Measurements from ENCODE around the gene OSBPL3.
A peak's percentile ranks its signal among the peaks of the same experiment; 100 is the strongest.

The OSBPL3 gene

GRCh38 chr7:24870766-24871165, 109.2 kb downstream of the OSBPL3 start:
- FAIRE-seq (no peak), DNase-seq (ENCODE audit: low spot score) (no peak)

- DNase-seq (ENCODE audit: low spot score) (peak; percentile 63), FAIRE-seq (peak; percentile 73)
These were observed 110.4 kb downstream of the OSBPL3 start for GRCh38 chr7:24869572-24869971.

GRCh38 chr7:24868741-24869140, 111.2 kb downstream of the OSBPL3 start:
- DNase-seq (ENCODE audit: low spot score): no peak
- FAIRE-seq: no peak

DNA sequence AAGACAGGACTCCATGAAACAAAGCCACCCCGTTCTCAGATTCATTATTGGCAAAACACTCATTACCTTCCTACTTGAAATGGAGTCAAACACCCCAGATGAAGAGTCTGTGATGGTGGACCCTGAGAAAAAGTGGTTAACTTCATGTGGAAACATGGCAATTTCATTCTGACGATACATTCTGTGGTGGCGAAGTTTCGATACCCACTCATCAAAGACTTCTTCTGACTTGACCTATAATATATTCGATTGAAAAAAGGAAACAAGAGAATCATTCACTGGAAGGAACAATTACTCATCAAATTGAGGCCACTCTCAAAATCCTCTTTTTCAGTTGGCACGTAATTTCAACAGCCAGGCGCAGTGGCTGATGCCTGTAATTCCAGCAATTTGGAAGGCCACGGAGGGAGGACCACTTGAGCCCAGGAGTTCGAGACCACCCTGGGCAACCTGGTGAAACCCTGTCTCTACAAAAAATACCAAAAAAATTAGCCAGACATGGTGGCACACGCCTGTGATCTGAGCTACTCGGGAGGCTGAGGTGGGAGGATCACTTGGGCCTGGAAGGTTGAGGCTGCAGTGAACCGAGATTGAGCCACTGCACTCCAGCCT, 113.9 kb downstream of the OSBPL3 start:
- FAIRE-seq (no peak), DNase-seq (ENCODE audit: low spot score) (no peak)

- FAIRE-seq (no peak), DNase-seq (ENCODE audit: low spot score) (no peak)
These were observed 115.7 kb downstream of the OSBPL3 start for GRCh38 chr7:24864214-24864817.

DNA sequence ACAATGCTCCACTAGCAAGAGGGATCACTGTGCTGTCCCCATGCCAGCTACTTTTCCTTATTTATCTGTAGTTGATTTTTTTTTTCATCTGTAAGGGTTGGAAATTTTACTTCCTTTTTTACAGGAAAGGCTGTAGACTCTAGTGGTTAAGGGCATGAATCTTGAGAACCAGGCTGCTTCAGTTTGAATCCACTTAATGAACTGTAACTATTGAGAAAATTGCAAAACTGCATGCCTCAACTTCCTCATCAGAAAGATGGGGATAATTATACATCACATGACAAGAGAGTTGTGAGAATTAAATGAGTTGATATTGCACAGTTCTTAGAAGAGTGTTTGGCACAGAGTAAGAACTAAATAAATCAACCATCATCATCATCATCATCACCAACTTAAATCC, 116.4 kb downstream of the OSBPL3 start:
- FAIRE-seq (no peak), DNase-seq (ENCODE audit: low spot score) (no peak)

DNA sequence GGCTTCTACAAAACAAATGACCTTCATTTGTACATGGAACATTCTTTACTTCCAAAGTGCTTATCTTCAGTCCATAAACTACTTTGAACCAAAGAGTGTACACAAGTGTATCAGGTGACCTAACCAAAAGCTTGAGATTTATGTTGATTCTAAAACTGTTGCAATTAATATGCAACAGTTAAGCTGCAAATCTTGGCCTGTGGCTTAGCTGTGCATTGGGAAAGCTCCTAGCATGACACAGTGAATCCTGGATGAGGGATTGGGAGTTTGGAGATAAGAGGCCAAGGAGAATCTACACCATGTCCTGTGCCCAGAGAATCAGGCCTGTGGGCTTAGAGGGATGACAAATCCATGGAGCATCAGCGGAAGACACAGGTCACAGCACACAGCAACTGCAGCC, 117.5 kb downstream of the OSBPL3 start:
- FAIRE-seq (no peak), DNase-seq (ENCODE audit: low spot score) (no peak)

DNA sequence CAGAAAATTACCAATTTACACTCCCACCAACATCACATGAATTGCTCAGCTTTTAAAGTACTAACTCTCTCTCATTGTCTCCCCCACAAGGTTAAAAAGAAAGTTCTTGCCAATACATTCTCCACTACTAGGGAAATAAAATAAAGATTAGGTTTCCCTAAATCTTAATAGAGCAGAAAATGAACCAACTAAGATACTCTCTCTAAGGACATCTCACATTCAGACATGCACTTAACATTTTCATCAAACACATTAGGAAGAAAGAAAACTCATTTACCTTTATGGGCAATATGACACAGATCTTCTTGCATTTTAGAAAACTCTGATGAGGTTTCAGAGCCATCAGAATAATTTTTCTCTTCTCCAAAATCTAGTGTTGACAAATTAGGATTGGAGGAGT, 118.6 kb downstream of the OSBPL3 start:
- DNase-seq (ENCODE audit: low spot score): no peak

DNA sequence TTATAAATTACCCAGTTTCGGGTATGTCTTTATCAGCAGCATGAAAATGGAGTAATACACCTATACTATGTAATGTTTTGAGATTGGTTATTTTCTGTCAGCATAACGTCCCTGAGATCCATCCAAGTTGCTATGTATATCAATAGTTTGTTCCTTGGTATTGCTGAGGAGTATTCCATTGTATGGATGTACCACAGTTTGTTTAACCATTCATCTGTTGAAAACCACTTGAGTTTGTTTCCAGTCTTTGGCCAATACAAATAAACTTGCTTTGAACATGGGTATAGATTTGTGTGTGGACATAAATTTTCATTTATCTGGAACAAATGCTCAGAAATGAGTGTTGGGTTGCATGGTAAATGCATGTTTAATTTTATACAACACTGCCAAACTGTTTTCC, 119.4 kb downstream of the OSBPL3 start:
- DNase-seq (ENCODE audit: low spot score): no peak
- no peak for FAIRE-seq

More for the DNA sequence above, 118.6 kb downstream of the OSBPL3 start:
- no peak for FAIRE-seq

- DNase-seq (ENCODE audit: low spot score) (no peak), FAIRE-seq (no peak)
These were observed 121.6 kb downstream of the OSBPL3 start for GRCh38 chr7:24858108-24858977.

DNA sequence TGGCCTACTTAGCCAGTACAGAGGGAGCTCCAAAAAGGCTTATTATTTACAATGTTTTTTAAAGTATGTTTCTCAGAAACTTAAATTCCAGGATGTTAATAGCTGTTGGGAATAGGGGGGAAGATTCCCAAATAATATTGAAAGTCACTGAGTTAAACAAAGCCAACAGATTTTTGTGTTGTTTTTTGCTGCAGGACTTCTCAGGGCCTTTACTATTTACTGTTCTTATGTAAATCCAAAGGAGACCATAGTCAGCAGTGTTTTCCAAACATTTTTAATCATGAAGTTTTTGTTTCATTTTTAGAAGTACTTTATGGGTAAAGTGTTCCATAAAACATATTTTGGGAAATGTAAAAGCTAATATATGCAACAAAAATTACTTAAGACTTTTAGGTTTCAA, 122.4 kb downstream of the OSBPL3 start:
- DNase-seq (ENCODE audit: low spot score) (no peak), FAIRE-seq (no peak)

- DNase-seq (ENCODE audit: low spot score) (no peak), FAIRE-seq (no peak)
These were observed 125.1 kb downstream of the OSBPL3 start for GRCh38 chr7:24854866-24855265.

DNA sequence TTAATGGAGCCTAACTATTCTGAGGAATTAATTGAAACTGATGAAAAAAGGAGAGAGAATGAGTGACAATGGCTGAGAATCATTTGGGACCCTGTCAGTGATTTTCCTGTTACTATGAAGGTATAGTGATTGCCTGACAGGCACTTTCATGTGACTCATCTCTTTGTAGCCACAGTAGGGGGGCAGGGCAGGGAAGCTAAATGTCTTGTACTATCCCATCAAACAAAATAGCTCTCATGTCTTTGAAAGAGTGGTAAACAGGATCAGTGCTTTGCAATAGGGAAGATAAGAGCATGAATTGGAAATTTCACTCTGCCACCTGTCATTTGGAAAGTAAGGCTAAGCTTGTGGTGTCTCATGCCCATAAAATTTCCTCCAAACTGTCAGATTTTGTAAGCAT, 128.2 kb downstream of the OSBPL3 start:
- DNase-seq (ENCODE audit: low spot score) (peak; percentile 54), FAIRE-seq (peak; percentile 80)

GRCh38 chr7:24848878-24849277, 131.1 kb downstream of the OSBPL3 start:
- FAIRE-seq: no peak

DNA sequence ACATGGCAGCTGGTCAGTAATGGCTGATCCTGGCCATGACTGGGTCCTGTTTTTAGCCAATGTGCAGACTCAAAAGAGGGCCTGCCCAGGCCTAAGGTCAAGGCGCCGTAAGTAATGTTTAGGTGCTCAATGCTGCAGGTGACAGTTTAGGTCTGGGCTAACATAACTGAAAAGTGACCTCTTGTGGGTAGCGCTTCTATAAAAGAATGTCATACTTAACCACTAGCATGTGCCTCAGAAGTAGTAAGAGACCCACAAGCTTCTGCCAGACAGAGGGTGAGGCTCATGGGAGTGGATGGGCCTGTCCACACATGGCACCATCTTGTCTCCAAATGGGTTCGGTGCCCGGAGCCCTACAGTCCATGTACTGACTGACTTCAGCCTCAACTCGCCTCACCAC, 132.2 kb downstream of the OSBPL3 start:
- DNase-seq (ENCODE audit: low spot score): no peak
- no peak for FAIRE-seq

More at GRCh38 chr7:24848878-24849277, 131.1 kb downstream of the OSBPL3 start:
- DNase-seq (ENCODE audit: low spot score): no peak

DNA sequence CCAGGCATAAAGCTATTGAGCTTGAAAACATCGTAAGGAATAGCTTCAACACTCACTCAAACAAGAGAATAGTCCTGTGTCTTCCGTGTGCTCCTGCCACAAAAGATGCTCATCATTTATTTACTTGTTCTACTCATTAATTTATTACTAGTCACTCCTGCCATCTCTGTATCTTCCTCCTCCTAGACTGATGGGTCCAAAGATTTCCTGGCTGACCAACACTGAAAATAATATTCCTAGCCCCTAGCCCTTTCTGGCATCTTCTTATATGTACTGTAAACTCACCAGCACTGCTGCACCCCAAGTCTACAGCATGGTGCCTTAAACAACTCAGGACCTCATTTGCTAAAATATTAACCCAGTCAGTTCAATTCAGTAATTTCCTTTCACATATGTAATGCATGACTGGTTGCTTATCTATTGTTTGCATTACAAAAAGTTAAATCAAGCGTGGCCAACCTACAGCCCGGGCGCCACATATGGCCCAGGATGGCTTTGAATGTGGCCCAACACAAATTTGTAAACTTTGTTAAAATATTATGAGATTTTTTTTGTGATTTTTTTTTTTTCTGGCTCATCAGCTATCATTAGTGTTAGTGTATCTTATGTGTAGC, 136.1 kb downstream of the OSBPL3 start:
- FAIRE-seq: peak; percentile 88
- peak; percentile 27 for DNase-seq (ENCODE audit: low spot score)

DNA sequence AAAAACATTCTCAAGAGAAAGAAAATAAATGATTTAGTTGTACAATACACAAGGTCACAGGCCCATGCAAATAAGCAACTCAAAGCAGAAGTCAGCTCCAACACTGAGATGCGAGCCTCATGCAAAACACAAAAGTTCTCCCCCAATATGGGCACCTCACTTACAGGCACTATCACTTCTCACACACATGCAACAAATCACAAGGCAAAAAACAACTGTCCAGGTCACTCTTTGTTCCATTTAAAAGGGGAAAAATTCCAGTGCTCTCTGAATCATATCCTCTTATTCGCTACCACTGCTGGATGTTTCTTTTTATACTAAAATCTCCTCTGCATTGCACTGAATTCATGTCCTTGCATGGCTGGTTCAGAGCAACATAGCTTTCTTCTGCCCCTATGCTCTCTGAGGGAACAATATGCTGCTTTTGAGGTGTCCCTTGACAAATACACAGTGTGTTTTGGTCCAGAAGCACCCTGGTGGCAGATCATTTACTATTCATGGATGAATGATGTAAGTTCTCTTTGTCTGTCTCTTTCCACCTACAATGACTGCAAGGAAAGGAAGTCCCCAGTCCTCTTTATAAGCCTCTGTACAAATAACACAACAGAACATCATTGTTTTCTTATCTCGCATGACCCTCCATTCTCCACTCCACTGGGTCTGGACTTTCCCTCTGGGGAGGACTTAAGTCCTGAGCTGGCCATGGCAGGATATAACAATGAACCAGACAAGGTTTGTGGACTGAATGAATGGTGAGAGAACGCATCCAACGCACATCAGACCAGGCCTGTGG, 137.3 kb downstream of the OSBPL3 start:
- FAIRE-seq: peak; percentile 76
- peak; percentile 89 for DNase-seq (ENCODE audit: low spot score)

DNA sequence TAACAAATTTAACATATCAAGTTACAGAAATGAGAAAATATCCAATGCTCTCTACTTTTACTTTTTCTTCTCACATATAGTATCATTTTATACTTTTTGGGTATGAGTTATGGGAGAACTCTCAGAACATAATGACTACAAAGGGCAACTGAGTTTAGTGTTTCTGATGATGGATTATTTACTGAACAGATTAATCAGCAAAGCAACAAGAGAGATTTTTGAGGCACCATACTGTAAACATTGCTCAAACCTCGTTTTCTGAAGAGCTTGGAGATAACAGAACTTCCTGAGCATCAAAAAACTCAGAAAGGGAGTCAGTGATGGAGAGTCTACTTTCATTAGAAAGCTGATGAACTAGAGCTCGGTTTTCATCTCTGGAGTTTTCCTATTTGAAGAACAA, 137.9 kb downstream of the OSBPL3 start:
- DNase-seq (ENCODE audit: low spot score): no peak

GRCh38 chr7:24840563-24840962, 139.4 kb downstream of the OSBPL3 start:
- FAIRE-seq: no peak
- no peak for DNase-seq (ENCODE audit: low spot score)

More for the DNA sequence above, 137.9 kb downstream of the OSBPL3 start:
- no peak for FAIRE-seq

- FAIRE-seq (no peak), DNase-seq (ENCODE audit: low spot score) (no peak)
These were observed 143.9 kb downstream of the OSBPL3 start for GRCh38 chr7:24836084-24836483.

DNA sequence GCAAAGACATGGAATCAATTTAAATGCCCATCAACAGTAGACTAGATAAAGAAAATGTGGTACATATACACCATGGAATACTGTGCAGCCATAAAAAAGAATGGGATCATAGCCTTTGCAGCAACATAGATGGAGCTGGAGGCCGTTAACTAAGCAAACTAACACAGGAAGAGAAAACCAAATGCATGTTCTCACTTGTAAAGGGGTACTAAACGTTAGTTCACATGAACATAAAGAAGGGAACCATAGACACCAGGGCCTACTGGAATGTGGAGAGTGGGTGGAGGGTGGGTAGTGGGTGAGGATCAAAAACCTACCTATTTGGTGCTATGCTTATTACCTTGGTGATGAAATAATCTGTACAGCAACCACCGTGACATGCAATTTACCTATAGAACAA, 144.3 kb downstream of the OSBPL3 start:
- FAIRE-seq (no peak), DNase-seq (ENCODE audit: low spot score) (no peak)

All from RCC 7860 (cell line).